ENCODE measurements around the gene NAT14. TPM values are rescaled to one million over a fixed set of nuclear protein-coding genes. Genes with fewer than 3 reads are reported as not detected.

Gene NAT14
- total RNA-seq, 1 experiment from 2014 or later = 17.5 TPM

DNA sequence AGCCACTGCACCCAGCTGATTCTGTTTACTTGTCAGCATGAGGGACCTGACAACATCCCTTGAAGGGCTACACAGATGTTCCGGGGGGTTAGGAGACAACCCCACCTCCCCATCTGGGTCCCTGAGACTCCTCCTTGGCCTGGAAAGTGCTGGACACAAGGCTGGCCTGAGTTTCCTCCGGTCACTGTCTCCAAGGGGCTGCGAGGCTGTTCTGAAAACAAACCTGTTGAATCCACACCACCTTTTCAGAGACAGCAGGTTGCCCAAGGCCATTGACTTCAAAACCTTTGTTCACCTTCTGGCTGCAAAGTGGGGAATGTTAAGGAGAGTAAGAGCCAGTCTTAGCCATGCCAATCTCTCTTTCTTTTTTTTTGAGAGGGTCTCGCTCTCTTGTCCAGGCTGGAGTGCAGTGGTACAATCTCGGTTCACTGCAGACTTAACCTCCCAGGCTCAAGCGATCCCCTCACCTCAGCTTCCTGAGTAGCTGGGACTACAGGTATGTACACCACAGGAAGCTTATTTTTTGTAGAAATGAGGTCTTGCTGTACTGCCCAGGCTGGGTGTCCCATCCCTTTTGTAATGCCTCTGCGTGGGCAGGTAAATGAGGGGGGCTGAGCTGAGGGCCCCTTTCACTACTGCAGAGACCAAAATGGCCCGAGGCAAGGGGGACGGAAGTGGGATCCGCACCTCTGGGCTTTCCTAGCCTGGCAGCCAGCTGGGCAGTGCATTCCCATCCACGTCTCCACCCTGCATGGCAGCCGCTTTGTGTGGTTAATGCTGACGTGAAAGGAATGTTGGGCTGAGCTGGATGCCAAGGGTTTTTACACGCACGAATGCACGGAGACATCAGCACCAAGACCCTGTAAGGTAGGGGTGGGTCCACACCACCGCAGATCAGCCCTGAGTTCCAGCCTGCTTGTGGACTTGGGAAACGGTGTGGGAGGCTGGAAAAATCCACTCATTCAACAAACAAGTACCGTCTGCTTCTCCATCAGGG, 10.4 kb upstream of the NAT14 start:
- Histone ChIP-seq H2AFZ (ENCODE audit: low read length) (no peak overlapping the region), H3K4me3 (ENCODE audit: low read length) (no peak overlapping the region), H3K9ac (ENCODE audit: low read length) (no peak overlapping the region), H4K20me1 (ENCODE audit: low read length) (no peaks in the 10 kb centered on the region), H3K4me2 (ENCODE audit: low read length) (no peak overlapping the region), H3K36me3 (ENCODE audit: low read depth, low read length) (no peaks in the 10 kb centered on the region), H3K79me2 (ENCODE audit: low read length) (peaks cover 22% of the 10 kb centered on the region), H3K27ac (ENCODE audit: low read length) (no peak overlapping the region), H3K4me1 (ENCODE audit: insufficient read depth, low read length) (peaks cover 18% of the 10 kb centered on the region), H3K27me3 (ENCODE audit: low read length) (no peaks in the 10 kb centered on the region), H3K9me2 (replicated peaks; ENCODE audit: low read length) (no peaks in the 10 kb centered on the region), H3F3A (ENCODE audit: low read length, unreplicated experiment) (no peaks in the 10 kb centered on the region), H3K9me3 (ENCODE audit: low read length) (no peaks in the 10 kb centered on the region)
- intact Hi-C loops (cut with micrococcal nuclease) = no loop called here
- TF ChIP-seq EZH2 (IDR thresholded peaks at IDR 0.05; ENCODE audit: low read length, unreplicated experiment) (no peak), EZH2phosphoT487 (IDR thresholded peaks at IDR 0.05; ENCODE audit: borderline replicate concordance, low read length) (no peak)
- TF ChIP-seq, protein P1, sequence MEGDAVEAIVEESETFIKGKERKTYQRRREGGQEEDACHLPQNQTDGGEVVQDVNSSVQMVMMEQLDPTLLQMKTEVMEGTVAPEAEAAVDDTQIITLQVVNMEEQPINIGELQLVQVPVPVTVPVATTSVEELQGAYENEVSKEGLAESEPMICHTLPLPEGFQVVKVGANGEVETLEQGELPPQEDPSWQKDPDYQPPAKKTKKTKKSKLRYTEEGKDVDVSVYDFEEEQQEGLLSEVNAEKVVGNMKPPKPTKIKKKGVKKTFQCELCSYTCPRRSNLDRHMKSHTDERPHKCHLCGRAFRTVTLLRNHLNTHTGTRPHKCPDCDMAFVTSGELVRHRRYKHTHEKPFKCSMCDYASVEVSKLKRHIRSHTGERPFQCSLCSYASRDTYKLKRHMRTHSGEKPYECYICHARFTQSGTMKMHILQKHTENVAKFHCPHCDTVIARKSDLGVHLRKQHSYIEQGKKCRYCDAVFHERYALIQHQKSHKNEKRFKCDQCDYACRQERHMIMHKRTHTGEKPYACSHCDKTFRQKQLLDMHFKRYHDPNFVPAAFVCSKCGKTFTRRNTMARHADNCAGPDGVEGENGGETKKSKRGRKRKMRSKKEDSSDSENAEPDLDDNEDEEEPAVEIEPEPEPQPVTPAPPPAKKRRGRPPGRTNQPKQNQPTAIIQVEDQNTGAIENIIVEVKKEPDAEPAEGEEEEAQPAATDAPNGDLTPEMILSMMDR (conservative IDR thresholded peaks at IDR 0.05; ENCODE audit: low read depth, low read length) = no peak
- ATAC-seq (no peak), DNase-seq (no peak)
- CTCF ChIA-PET = no interaction called here
- no TSS peak for BruUV-seq (replicated peaks)
- POLR2A ChIA-PET (ENCODE audit: unreplicated experiment) = no interaction called here

DNA sequence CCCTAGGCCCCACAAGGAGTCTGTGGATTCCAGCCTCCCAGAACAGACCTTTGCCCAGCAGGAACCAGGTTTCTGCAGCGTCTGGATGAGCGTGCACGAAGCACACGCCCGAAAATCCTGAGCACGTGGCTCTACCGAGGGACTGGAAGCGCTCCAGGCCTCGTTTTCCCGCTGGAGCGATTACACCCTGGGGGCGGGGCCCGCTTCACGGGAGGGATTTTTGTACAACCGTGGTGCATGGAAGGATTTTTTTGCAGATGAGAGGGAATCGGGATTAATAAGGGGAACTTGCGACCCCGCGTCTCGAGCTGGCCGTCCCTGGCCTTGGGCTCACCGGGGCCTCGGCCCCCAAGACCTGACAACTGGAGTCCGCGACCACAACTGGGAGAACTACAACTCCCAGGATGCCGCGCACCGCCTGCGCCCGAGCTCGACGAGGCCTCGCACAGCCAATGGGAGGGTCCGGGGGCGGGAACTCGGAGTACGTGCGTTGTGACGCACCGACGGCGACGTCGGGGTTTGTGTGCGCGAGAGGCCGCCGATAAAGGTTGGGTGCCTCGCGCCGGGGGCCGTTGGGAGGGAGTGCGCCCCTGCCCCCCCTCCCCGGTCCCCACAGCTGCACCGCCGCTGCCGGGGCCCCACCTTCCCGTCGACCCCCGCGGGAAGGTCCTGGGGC, 8.8 kb upstream of the NAT14 start, which contains the start of gene ZNF628:
TSS of gene ZNF628 (plus strand) at position 518 of the 676 bp plus-strand sequence. CDS start 3,294 bp downstream, outside the sequence.
- TF ChIP-seq EZH2phosphoT487 (IDR thresholded peaks at IDR 0.05; ENCODE audit: borderline replicate concordance, low read length) (no peak), EZH2 (IDR thresholded peaks at IDR 0.05; ENCODE audit: low read length, unreplicated experiment) (no peak)
- TF ChIP-seq, protein P1 (conservative IDR thresholded peaks at IDR 0.05; ENCODE audit: low read depth, low read length) = no peak
- H3K27me3 ChIP-seq (ENCODE audit: low read length) = no peaks in the 10 kb centered on the region
- no peaks in the 10 kb centered on the region for H3K9me3 ChIP-seq (ENCODE audit: low read length)
- ChIA-PET POLR2A (ENCODE audit: unreplicated experiment) (interaction anchor here (0.5 to 1.0 kb wide), 11 partner anchors 15 to 310 kb away, joined by 3 to 12 read pairs (median 3); partner anchors contain the start of genes DNAAF3, FIZ1, ISOC2 and ZNF865), CTCF (interaction anchor here (0.5 to 1.4 kb wide), 6 partner anchors 9 to 156 kb away, joined by 3 to 16 read pairs (median 5); partner anchors contain the start of gene ZNF524)
- no peaks in the 10 kb centered on the region for H4K20me1 ChIP-seq (ENCODE audit: low read length)
- peaks cover 18% of the 10 kb centered on the region for H3K4me1 ChIP-seq (ENCODE audit: insufficient read depth, low read length)
- no peaks in the 10 kb centered on the region for H3K36me3 ChIP-seq (ENCODE audit: low read depth, low read length)
- peak within 1 kb of the TSS; percentile 99 for H2AFZ ChIP-seq (ENCODE audit: low read length)
- peak within 1 kb of the TSS; percentile 76 for H3K4me3 ChIP-seq (ENCODE audit: low read length)
- no peaks in the 10 kb centered on the region for H3K9me2 ChIP-seq (replicated peaks; ENCODE audit: low read length)
- intact Hi-C loops (cut with micrococcal nuclease) = no loop called here
- H3K9ac ChIP-seq (ENCODE audit: low read length) = peak within 1 kb of the TSS; percentile 82
- H3K4me2 ChIP-seq (ENCODE audit: low read length) = peak within 1 kb of the TSS; percentile 92
- BruUV-seq (replicated peaks) = no TSS peak
- H3F3A ChIP-seq (ENCODE audit: low read length, unreplicated experiment) = no peaks in the 10 kb centered on the region
- ATAC-seq (peak; percentile 95), DNase-seq (peak; percentile 99)
- peak within 1 kb of the TSS; percentile 55 for H3K27ac ChIP-seq (ENCODE audit: low read length)
- peaks cover 25% of the 10 kb centered on the region for H3K79me2 ChIP-seq (ENCODE audit: low read length)

Measured in PC-3 (cell line).